SU-DHL-6 (cell line): ENCODE measurements around the gene RAB31.

Source experiments
- EZH2phosphoT487 ChIP-seq: fragments of 200-600 bp; sonication (generic), shearing (Covaris generic); conservative IDR thresholded peaks from 2 replicates; pipeline ENCODE4 v1.6.1; 2018; ENCODE audit warnings: mild to moderate bottlenecking, antibody characterized with exemption, low read length, moderate library complexity, mixed read lengths
- TF ChIP-seq, protein P1 (sequence below): fragments of 200-600 bp; sonication (generic); IDR thresholded peaks from one replicate; pipeline ENCODE4 v1.5.1; 2017; ENCODE audit warnings: antibody characterized with exemption, mild to moderate bottlenecking, low read length, moderate library complexity; ENCODE audit not compliant: insufficient read depth, poor library complexity, severe bottlenecking

DNA sequence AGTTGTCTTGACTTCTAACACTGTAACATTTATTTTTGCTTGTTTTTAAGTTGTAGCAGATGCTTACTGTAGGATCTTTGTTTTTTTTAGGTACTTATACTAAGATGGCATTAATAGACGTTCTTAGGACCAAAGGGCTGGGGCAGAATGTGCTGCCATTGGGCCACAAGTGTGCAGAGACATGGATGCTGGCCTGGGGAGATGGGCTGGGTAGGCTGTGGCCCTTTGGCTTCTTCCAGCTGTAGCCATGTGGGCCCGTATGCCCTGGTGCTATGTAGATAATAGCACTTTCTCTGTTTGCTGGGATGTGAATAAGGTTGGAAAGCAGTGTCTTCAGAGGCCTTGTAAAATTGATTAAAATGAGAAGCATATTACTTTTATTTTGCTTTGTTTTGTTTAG is 18.8 kb downstream of the RAB31 start:
- TF ChIP-seq, protein P1, sequence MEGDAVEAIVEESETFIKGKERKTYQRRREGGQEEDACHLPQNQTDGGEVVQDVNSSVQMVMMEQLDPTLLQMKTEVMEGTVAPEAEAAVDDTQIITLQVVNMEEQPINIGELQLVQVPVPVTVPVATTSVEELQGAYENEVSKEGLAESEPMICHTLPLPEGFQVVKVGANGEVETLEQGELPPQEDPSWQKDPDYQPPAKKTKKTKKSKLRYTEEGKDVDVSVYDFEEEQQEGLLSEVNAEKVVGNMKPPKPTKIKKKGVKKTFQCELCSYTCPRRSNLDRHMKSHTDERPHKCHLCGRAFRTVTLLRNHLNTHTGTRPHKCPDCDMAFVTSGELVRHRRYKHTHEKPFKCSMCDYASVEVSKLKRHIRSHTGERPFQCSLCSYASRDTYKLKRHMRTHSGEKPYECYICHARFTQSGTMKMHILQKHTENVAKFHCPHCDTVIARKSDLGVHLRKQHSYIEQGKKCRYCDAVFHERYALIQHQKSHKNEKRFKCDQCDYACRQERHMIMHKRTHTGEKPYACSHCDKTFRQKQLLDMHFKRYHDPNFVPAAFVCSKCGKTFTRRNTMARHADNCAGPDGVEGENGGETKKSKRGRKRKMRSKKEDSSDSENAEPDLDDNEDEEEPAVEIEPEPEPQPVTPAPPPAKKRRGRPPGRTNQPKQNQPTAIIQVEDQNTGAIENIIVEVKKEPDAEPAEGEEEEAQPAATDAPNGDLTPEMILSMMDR, result no peak
- no peak for TF ChIP-seq EZH2phosphoT487
